Osteocyte (in vitro differentiated cells): ENCODE measurements around the gene IRF9. TPM values are rescaled to one million over a fixed set of nuclear protein-coding genes. Genes with fewer than 3 reads are reported as not detected.

ENCODE experiments used
- DNase-seq: peaks from one replicate; pipeline ENCODE4 v3.0.0; 2021; ENCODE audit warnings: mixed read lengths; ENCODE audit not compliant: unreplicated experiment; ENCODE audit errors: extremely low spot score
- H3K27ac Mint-ChIP-seq: one replicate; pipeline ENCODE4 v1.8.0; 2021; ENCODE audit warnings: mild to moderate bottlenecking, mixed read lengths; ENCODE audit not compliant: unreplicated experiment
- H3K27me3 Mint-ChIP-seq: one replicate; pipeline ENCODE4 v1.8.0; 2021; ENCODE audit warnings: mixed read lengths; ENCODE audit not compliant: unreplicated experiment
- H3K36me3 Mint-ChIP-seq: one replicate; pipeline ENCODE4 v1.8.0; 2021; ENCODE audit warnings: mixed read lengths; ENCODE audit not compliant: unreplicated experiment
- H3K4me1 Mint-ChIP-seq: one replicate; pipeline ENCODE4 v1.8.0; 2021; ENCODE audit warnings: mixed read lengths; ENCODE audit not compliant: unreplicated experiment
- H3K4me3 Mint-ChIP-seq: one replicate; pipeline ENCODE4 v1.8.0; 2021; ENCODE audit warnings: mild to moderate bottlenecking, moderate library complexity, mixed read lengths; ENCODE audit not compliant: unreplicated experiment
- H3K9me3 Mint-ChIP-seq: one replicate; pipeline ENCODE4 v1.8.0; 2021; ENCODE audit warnings: mixed read lengths; ENCODE audit not compliant: unreplicated experiment
- CTCF ChIP-seq: fragments of 200-600 bp; sonication (generic); IDR thresholded peaks from 2 replicates; pipeline ENCODE4 v1.5.0; 2021; ENCODE audit warnings: antibody characterized with exemption, mild to moderate bottlenecking, moderate library complexity
- total RNA-seq: library from RNA; stranded (reverse); gene quantifications from 2 replicates; pipeline ENCODE4 v1.2.1, GENCODE V29; 2021

IRF9 gene
- total RNA-seq, 1 donor from 2014 or later: 58.9 TPM

DNA sequence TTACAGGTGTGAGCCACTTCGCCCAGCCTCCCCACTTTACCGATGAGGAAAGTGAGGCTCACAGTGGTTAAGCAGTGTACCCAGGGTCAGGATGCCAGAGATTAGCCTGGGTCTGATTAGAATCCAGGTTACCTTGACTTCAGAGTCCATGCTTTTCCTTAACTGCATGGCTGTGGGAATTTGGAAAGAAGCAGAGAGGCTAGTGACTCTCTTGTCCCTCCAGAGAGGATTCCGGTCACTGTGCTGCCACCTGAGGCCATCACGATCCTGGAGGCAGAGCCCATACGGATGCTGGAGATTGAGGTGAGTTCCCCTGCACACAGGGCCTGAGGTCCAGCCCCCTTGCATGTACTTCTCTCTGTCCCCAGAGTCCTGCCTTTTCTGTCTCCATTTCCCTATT, 15.5 kb downstream of the IRF9 start:
- no peak overlapping the region for H3K27ac Mint-ChIP-seq
- no peaks in the 10 kb centered on the region for H3K4me1 Mint-ChIP-seq
- TF ChIP-seq CTCF: no peak
- peaks cover 19% of the 10 kb centered on the region for H3K36me3 Mint-ChIP-seq
- H3K9me3 Mint-ChIP-seq: no peaks in the 10 kb centered on the region
- H3K27me3 Mint-ChIP-seq: no peaks in the 10 kb centered on the region
- H3K4me3 Mint-ChIP-seq: no peak overlapping the region
- DNase-seq: no peak

DNA sequence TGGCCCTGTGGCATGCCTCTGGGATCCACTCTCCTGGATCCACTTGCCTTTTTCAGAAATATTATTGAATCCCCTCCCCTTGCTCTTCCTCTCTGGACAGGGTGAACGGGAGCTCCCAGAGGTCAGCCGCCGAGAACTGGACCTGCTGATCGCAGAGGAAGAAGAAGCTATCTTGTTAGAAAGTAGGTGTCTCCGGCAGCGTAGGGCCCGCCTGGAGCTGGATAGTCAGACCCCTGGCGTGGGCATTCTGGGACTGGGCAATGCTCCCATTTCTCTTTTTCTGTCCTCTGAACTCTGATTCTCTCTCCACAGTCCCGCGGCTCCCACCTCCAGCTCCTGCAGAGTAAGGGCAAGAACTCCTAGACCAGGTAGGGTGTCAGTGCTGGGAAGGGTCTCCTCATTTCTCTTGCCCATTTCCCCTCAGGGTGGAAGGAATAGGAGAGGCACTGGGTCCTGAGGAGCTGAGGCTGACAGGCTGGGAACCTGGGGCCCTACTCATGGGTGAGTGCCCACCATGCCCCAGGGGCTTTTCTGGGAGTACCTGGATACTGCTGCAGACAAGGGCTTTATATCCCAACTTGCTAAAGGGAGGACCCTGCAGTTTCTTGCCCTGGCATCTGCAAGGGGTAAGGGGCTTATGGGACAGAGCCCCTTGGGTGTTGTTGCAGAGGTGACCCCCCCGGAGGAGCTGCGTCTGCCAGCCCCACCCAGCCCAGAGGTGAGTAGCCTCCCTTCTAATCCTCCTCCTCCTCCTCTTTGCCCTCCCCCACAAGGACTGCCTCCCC, 16.2 kb downstream of the IRF9 start:
- H3K27ac Mint-ChIP-seq: no peak overlapping the region
- H3K27me3 Mint-ChIP-seq: no peaks in the 10 kb centered on the region
- H3K9me3 Mint-ChIP-seq: no peaks in the 10 kb centered on the region
- H3K4me1 Mint-ChIP-seq: no peaks in the 10 kb centered on the region
- DNase-seq: no peak
- no peak for TF ChIP-seq CTCF
- peaks cover 19% of the 10 kb centered on the region for H3K36me3 Mint-ChIP-seq
- no peak overlapping the region for H3K4me3 Mint-ChIP-seq

GRCh38 chr14:24177891-24178290, 16.8 kb downstream of the IRF9 start:
- Mint-ChIP-seq H3K27me3 (no peaks in the 10 kb centered on the region), H3K4me3 (no peak overlapping the region), H3K9me3 (no peaks in the 10 kb centered on the region), H3K27ac (no peak overlapping the region), H3K36me3 (peaks cover 22% of the 10 kb centered on the region), H3K4me1 (no peaks in the 10 kb centered on the region)
- TF ChIP-seq CTCF: no peak
- DNase-seq: no peak

GRCh38 chr14:24178399-24179178, 17.5 kb downstream of the IRF9 start:
- Mint-ChIP-seq H3K9me3 (no peaks in the 10 kb centered on the region), H3K4me3 (no peak overlapping the region), H3K36me3 (peaks cover 21% of the 10 kb centered on the region), H3K27ac (no peak overlapping the region), H3K27me3 (no peaks in the 10 kb centered on the region), H3K4me1 (no peaks in the 10 kb centered on the region)
- DNase-seq: no peak
- TF ChIP-seq CTCF: no peak

GRCh38 chr14:24179294-24179960, 18.4 kb downstream of the IRF9 start:
- Mint-ChIP-seq H3K27ac (no peak overlapping the region), H3K27me3 (no peaks in the 10 kb centered on the region), H3K4me1 (no peaks in the 10 kb centered on the region), H3K4me3 (no peak overlapping the region), H3K9me3 (no peaks in the 10 kb centered on the region), H3K36me3 (peaks cover 22% of the 10 kb centered on the region)
- TF ChIP-seq CTCF: no peak
- DNase-seq: no peak
